H1 (cell line): ENCODE data around the gene UBE2D4. TPM values are rescaled to one million over a fixed set of nuclear protein-coding genes. Genes with fewer than 3 reads are reported as not detected.

Source experiments
- CTCF ChIA-PET: fragments of 300-600 bp; sonication (Branson Sonifier 250); formaldehyde crosslinking; loops from one replicate; lab custom pipeline; 2021; ENCODE audit not compliant: partially characterized antibody; lab: Charles Lee
- POLR2A ChIA-PET: fragments of 300-600 bp; sonication (Branson Sonifier 250); formaldehyde crosslinking; loops from one replicate; lab custom pipeline; 2021; ENCODE audit warnings: inconsistent platforms; ENCODE audit not compliant: partially characterized antibody; lab: Charles Lee
- DNase-seq, 2 experiments: peaks; one replicate each; pipeline versions ENCODE4 v3.0.0 to v3.0.0-alpha.2; 2010 to 2022; ENCODE audit warnings: low spot score in 2 of 2, low read depth in 1 of 2, mixed read lengths in 1 of 2
- FAIRE-seq: peaks from 2 replicates; lab custom pipeline; 2011; peaks lifted over from hg19 to GRCh38; lab: Jason Lieb, UNC
- H2AFZ ChIP-seq: 2 replicates; pipeline ENCODE4 v1.8.1; 2012; ENCODE audit warnings: low read length, inconsistent platforms
- H2AK5ac ChIP-seq: 2 replicates; pipeline ENCODE4 v1.6.1; 2013; ENCODE audit warnings: low read depth, low read length
- H2BK120ac ChIP-seq: replicated peaks from 2 replicates; pipeline ENCODE3; 2013; ENCODE audit warnings: low read depth, low read length, inconsistent platforms
- H2BK12ac ChIP-seq: 2 replicates; pipeline ENCODE4 v1.6.1; 2013; ENCODE audit warnings: low read depth, low read length
- H2BK15ac ChIP-seq: 2 replicates; pipeline ENCODE4 v1.6.1; 2013; ENCODE audit warnings: low read length
- H2BK20ac ChIP-seq: 2 replicates; pipeline ENCODE4 v1.6.1; 2013; ENCODE audit warnings: low read length
- H2BK5ac ChIP-seq: 2 replicates; pipeline ENCODE4 v1.6.1; 2013; ENCODE audit warnings: low read depth, low read length
- H3K14ac ChIP-seq: 2 replicates; pipeline ENCODE4 v1.6.1; 2013; ENCODE audit warnings: inconsistent platforms; ENCODE audit not compliant: insufficient read length
- H3K18ac ChIP-seq: 2 replicates; pipeline ENCODE4 v1.6.1; 2013; ENCODE audit warnings: low read length; ENCODE audit errors: extremely low read depth
- H3K23ac ChIP-seq: 2 replicates; pipeline ENCODE4 v1.6.1; 2013; ENCODE audit warnings: inconsistent platforms; ENCODE audit not compliant: insufficient read length
- H3K23me2 ChIP-seq: 2 replicates; pipeline ENCODE4 v1.6.1; 2013; ENCODE audit warnings: low read depth, low read length
- H3K27ac ChIP-seq: 2 replicates; pipeline ENCODE4 v1.6.1; 2011; ENCODE audit warnings: low read depth, low read length, inconsistent platforms
- H3K27me3 ChIP-seq, 4 experiments: replicated peaks in 1 of 4; 1 replicate in 1 of 4; 2 replicates in 3 of 4; pipeline versions ENCODE4 v1.6.1 to v1.8.1; 2011 to 2013; ENCODE audit warnings: low read length in 3 of 4, mild to moderate bottlenecking in 3 of 4, inconsistent platforms in 2 of 4, mixed read lengths in 2 of 4, moderate library complexity in 1 of 4; ENCODE audit not compliant: control insufficient read depth in 3 of 4, insufficient read depth in 3 of 4; ENCODE audit errors: extremely low read depth in 1 of 4
- H3K36me3 ChIP-seq, 4 experiments: 2 replicates each; pipeline versions ENCODE4 v1.6.1 to v1.8.1; 2011 to 2013; ENCODE audit warnings: mild to moderate bottlenecking in 4 of 4, low read length in 3 of 4, moderate library complexity in 2 of 4, control low read depth in 1 of 4, inconsistent platforms in 1 of 4; ENCODE audit not compliant: insufficient read depth in 4 of 4, control insufficient read depth in 2 of 4
- H3K4ac ChIP-seq: replicated peaks from 2 replicates; pipeline ENCODE3; 2013; ENCODE audit warnings: low read length, low read depth, mixed read lengths, inconsistent platforms; ENCODE audit not compliant: insufficient read length
- H3K4me1 ChIP-seq, 4 experiments: replicated peaks in 1 of 4; 1 replicate in 1 of 4; 2 replicates in 3 of 4; pipeline versions ENCODE4 v1.6.1 to v1.8.1; 2011 to 2013; ENCODE audit warnings: low read length in 3 of 4, inconsistent platforms in 2 of 4, mixed read lengths in 1 of 4; ENCODE audit not compliant: insufficient read depth in 4 of 4, control insufficient read depth in 3 of 4
- H3K4me2 ChIP-seq, 2 experiments: 2 replicates each; pipeline versions ENCODE4 v1.6.1 to v1.8.1; 2011 to 2013; ENCODE audit warnings: low read depth in 2 of 2, low read length in 2 of 2, control low read depth in 1 of 2, inconsistent platforms in 1 of 2, mild to moderate bottlenecking in 1 of 2; ENCODE audit not compliant: insufficient read depth in 1 of 2
- H3K4me3 ChIP-seq, 4 experiments: fragments of 200-600, 300-600 bp in 1 of 4; sonication (generic), shearing (Covaris generic), sonication (Bioruptor Twin) in 1 of 4; 2 replicates each; pipeline versions ENCODE4 v1.5.1 to v1.8.1; 2011 to 2016; ENCODE audit warnings: low read length in 4 of 4, low read depth in 3 of 4, control low read depth in 2 of 4, inconsistent platforms in 2 of 4, mild to moderate bottlenecking in 2 of 4, mixed read lengths in 1 of 4, moderate library complexity in 1 of 4; ENCODE audit not compliant: insufficient read depth in 2 of 4; ENCODE audit errors: extremely low read depth in 1 of 4
- H3K56ac ChIP-seq: replicated peaks from 2 replicates; pipeline ENCODE3; 2013; ENCODE audit warnings: low read depth, mild to moderate bottlenecking, mixed read lengths, low read length, inconsistent platforms; ENCODE audit not compliant: insufficient read length
- H3K79me1 ChIP-seq: 2 replicates; pipeline ENCODE4 v1.6.1; 2013; ENCODE audit warnings: low read depth, low read length, control low read depth
- H3K79me2 ChIP-seq, 2 experiments: 2 replicates each; pipeline versions ENCODE4 v1.6.1 to v1.8.1; 2012 to 2013; ENCODE audit warnings: low read length in 2 of 2, mild to moderate bottlenecking in 2 of 2, inconsistent platforms in 1 of 2; ENCODE audit not compliant: insufficient read depth in 2 of 2, control insufficient read depth in 1 of 2
- H3K9ac ChIP-seq, 4 experiments: replicated peaks in 1 of 4; 1 replicate in 1 of 4; 2 replicates in 3 of 4; pipeline versions ENCODE4 v1.6.1 to v1.8.1; 2011 to 2013; ENCODE audit warnings: low read depth in 3 of 4, low read length in 3 of 4, control low read depth in 2 of 4, mild to moderate bottlenecking in 2 of 4, moderate library complexity in 2 of 4, inconsistent platforms in 1 of 4; ENCODE audit errors: extremely low read depth in 1 of 4
- H3K9me3 ChIP-seq, 2 experiments: 2 replicates each; pipeline versions ENCODE4 v1.6.1 to v1.8.1; 2012 to 2013; ENCODE audit warnings: mild to moderate bottlenecking in 2 of 2, moderate library complexity in 2 of 2, control low read depth in 1 of 2, inconsistent platforms in 1 of 2, low read depth in 1 of 2, low read length in 1 of 2, mixed read lengths in 1 of 2; ENCODE audit not compliant: insufficient read depth in 2 of 2
- H4K20me1 ChIP-seq, 2 experiments: replicated peaks in 1 of 2; 2 replicates each; pipeline versions ENCODE3 to v1.8.1; 2011 to 2013; ENCODE audit warnings: inconsistent platforms in 2 of 2, low read length in 2 of 2, mild to moderate bottlenecking in 1 of 2; ENCODE audit not compliant: insufficient read depth in 2 of 2, control insufficient read depth in 1 of 2
- H4K5ac ChIP-seq: 2 replicates; pipeline ENCODE4 v1.6.1; 2013; ENCODE audit warnings: low read length, low read depth, mixed read lengths, inconsistent platforms; ENCODE audit not compliant: insufficient read length
- H4K8ac ChIP-seq: 2 replicates; pipeline ENCODE4 v1.8.0; 2013; ENCODE audit warnings: mild to moderate bottlenecking, moderate library complexity, low read length, inconsistent platforms; ENCODE audit not compliant: insufficient read depth; ENCODE audit errors: extremely low read depth
- H4K91ac ChIP-seq: replicated peaks from 2 replicates; pipeline ENCODE3; 2013; ENCODE audit warnings: low read length, mixed read lengths, inconsistent platforms; ENCODE audit not compliant: insufficient read length
- CHD2 ChIP-seq: IDR thresholded peaks from 2 replicates; pipeline ENCODE4 v1.6.1; 2012; ENCODE audit warnings: low read length, improper control_type of control experiment
- FOSL1 ChIP-seq: IDR thresholded peaks from 2 replicates; pipeline ENCODE4 v1.6.1; 2011; ENCODE audit warnings: mild to moderate bottlenecking, low read depth, low read length, moderate library complexity; ENCODE audit not compliant: insufficient read depth
- HDAC2 ChIP-seq, 2 experiments: fragments of 300-600 bp in 1 of 2; sonication (generic) in 1 of 2; IDR thresholded peaks; 2 replicates each; pipeline ENCODE4 v1.6.1; 2011 to 2012; ENCODE audit warnings: low read depth in 2 of 2, low read length in 2 of 2, mild to moderate bottlenecking in 2 of 2, moderate library complexity in 2 of 2, borderline replicate concordance in 1 of 2, inconsistent platforms in 1 of 2
- KDM1A ChIP-seq: fragments of 200-600, 300-600 bp; sonication (generic); IDR thresholded peaks from 2 replicates; pipeline ENCODE4 v1.7.1; 2016; ENCODE audit warnings: mild to moderate bottlenecking, low read length, borderline replicate concordance
- RAD21 ChIP-seq, 2 experiments: IDR thresholded peaks in 1 of 2; conservative IDR thresholded peaks in 1 of 2; 2 replicates each; pipeline ENCODE4 v1.6.1; 2011; ENCODE audit warnings: low read depth in 2 of 2, low read length in 2 of 2, improper control_type of control experiment in 1 of 2, inconsistent platforms in 1 of 2, mild to moderate bottlenecking in 1 of 2, moderate library complexity in 1 of 2
- RXRA ChIP-seq: IDR thresholded peaks from 2 replicates; pipeline ENCODE4 v1.6.1; 2011; ENCODE audit warnings: low read depth, mild to moderate bottlenecking, low read length, moderate library complexity; ENCODE audit not compliant: insufficient read depth
- SP1 ChIP-seq: IDR thresholded peaks from 2 replicates; pipeline ENCODE4 v1.6.1; 2011; ENCODE audit warnings: low read depth, low read length
- SUZ12 ChIP-seq: fragments of 200-600 bp; sonication (generic); IDR thresholded peaks from 2 replicates; pipeline ENCODE4 v1.6.1; 2012; ENCODE audit warnings: mild to moderate bottlenecking, inconsistent platforms, low read length, moderate library complexity, mixed read lengths
- TAF1 ChIP-seq: IDR thresholded peaks from 2 replicates; pipeline ENCODE4 v1.6.1; 2011; ENCODE audit warnings: mild to moderate bottlenecking, low read depth, low read length
- YY1 ChIP-seq: IDR thresholded peaks from 2 replicates; pipeline ENCODE4 v1.6.1; 2011; ENCODE audit warnings: low read depth, mild to moderate bottlenecking, low read length
- WGBS, 2 experiments: shearing (Covaris generic) in 1 of 2; methylation state at CpG; one replicate each; pipeline versions ENCODE4 v1.1.6 to v1.1.7; 2013 to 2015; ENCODE audit warnings: low lambda C conversion rate in 2 of 2, mixed read lengths in 2 of 2, inconsistent platforms in 1 of 2, low coverage in 1 of 2, missing lambda C conversion rate in 1 of 2; ENCODE audit not compliant: insufficient replicate concordance in 2 of 2, insufficient coverage in 1 of 2, insufficient read length in 1 of 2; ENCODE audit errors: extremely low coverage in 1 of 2, missing lambda C conversion rate in 1 of 2; 5-methylcytosine and 5-hydroxymethylcytosine counted together
- polyA plus RNA-seq, 7 experiments: library from polyadenylated mRNA; depleted of rRNA in 3 of 7; stranded (reverse) in 5 of 7; unstranded in 2 of 7; fragments of >200 nt in 5 of 7; fragments of 200-250 nt in 2 of 7; gene quantifications; 1 replicate in 5 of 7; 2 replicates in 1 of 7; 4 replicates in 1 of 7; pipeline versions ENCODE4 v1.2.1 to v1.2.3, GENCODE V29; 2011 to 2013; ENCODE audit warnings: missing spikeins in 2 of 7, mixed read lengths in 2 of 7
- total RNA-seq: library from RNA; stranded (reverse); fragmentation: NEBNext Ultra II Directional; extraction: Animal tissue kit (Norgen Biotek cat#: 25700); gene quantifications from 2 replicates; pipeline ENCODE4 v1.2.1, GENCODE V29; 2021
- TF ChIP-seq, protein P1 (sequence below), 3 experiments: IDR thresholded peaks; 1 replicate in 2 of 3; 2 replicates in 1 of 3; pipeline versions ENCODE4 v1.5.1 to v1.6.1; 2011; ENCODE audit warnings: low read length in 3 of 3, mild to moderate bottlenecking in 3 of 3, inconsistent platforms in 2 of 3, low read depth in 1 of 3, moderate library complexity in 1 of 3; ENCODE audit not compliant: insufficient read depth in 1 of 3; ENCODE audit errors: control extremely low read depth in 1 of 3

The UBE2D4 gene
- total and polyA plus RNA-seq, 2 of the 8 experiments (the other 6 are each of a cell fraction or from before 2014, with no cell fraction given) = 3.4 to 9.4 TPM

DNA sequence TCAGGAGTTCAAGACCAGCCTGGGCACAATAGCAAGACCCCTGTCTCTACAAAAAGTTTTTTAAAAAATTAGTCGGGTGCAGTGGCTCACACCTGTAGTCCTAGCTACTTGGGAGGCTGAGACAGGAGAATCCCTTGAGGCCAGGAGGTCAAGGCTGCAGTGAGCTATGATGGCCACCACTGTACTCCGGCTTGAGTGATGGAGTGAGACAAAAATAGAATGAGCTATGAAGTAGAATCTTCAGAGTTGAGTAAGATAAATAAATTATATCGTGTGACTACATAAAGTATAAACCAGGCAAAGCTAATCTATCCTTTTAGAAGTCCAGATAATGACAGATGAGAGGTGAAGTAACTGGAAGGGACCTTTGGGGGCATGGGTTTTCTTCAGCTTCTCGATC lies 41.6 kb upstream of the UBE2D4 start:
- H2BK5ac ChIP-seq = no peak overlapping the region
- no peak overlapping the region for H3K14ac ChIP-seq
- no peaks in the 10 kb centered on the region for H3K9me3 ChIP-seq
- H2BK20ac ChIP-seq = no peak overlapping the region
- H3K18ac ChIP-seq = no peak overlapping the region
- H3K23me2 ChIP-seq = no peaks in the 10 kb centered on the region
- H4K91ac ChIP-seq = no peak overlapping the region
- H3K27me3 ChIP-seq = no peaks in the 10 kb centered on the region
- H3K9ac ChIP-seq = no peak overlapping the region
- ChIA-PET POLR2A (interaction anchor here (0.6 to 0.7 kb wide), 2 partner anchors 9 to 116 kb away, joined by 3 read pairs; no protein-coding TSS in a partner anchor), CTCF (interaction anchor here (0.7 kb wide), 1 partner anchor 1080 kb away, joined by 3 read pairs; no protein-coding TSS in a partner anchor)
- no peak overlapping the region for H2BK120ac ChIP-seq
- H4K20me1 ChIP-seq = peaks cover 0 to 3% of the 10 kb centered on the region in 2 experiments
- no peaks in the 10 kb centered on the region for H3K36me3 ChIP-seq
- no peak overlapping the region for H3K4me3 ChIP-seq
- FAIRE-seq (no peak), DNase-seq (no peak)
- H3K79me1 ChIP-seq = no peaks in the 10 kb centered on the region
- no peak overlapping the region for H3K4ac ChIP-seq
- H3K56ac ChIP-seq = no peak overlapping the region
- H3K27ac ChIP-seq = no peak overlapping the region
- no peak overlapping the region for H2AK5ac ChIP-seq
- no peak overlapping the region for H2BK12ac ChIP-seq
- no peaks in the 10 kb centered on the region for H3K79me2 ChIP-seq
- H3K4me1 ChIP-seq = peaks cover 1 to 4% (median 2%) of the 10 kb centered on the region in 4 experiments; a peak in 3 of 7 replicates
- no peak overlapping the region for H2BK15ac ChIP-seq
- H2AFZ ChIP-seq = no peak overlapping the region
- H4K8ac ChIP-seq = no peak overlapping the region
- H3K4me2 ChIP-seq = no peak overlapping the region
- 97% methylated on average over 4 of the region's 4 CpGs; no CpG with 5 or more reads in 1 of the 2 experiments for WGBS, 2 experiments
- H4K5ac ChIP-seq = no peak overlapping the region
- no peak overlapping the region for H3K23ac ChIP-seq
- TF ChIP-seq, protein P1, sequence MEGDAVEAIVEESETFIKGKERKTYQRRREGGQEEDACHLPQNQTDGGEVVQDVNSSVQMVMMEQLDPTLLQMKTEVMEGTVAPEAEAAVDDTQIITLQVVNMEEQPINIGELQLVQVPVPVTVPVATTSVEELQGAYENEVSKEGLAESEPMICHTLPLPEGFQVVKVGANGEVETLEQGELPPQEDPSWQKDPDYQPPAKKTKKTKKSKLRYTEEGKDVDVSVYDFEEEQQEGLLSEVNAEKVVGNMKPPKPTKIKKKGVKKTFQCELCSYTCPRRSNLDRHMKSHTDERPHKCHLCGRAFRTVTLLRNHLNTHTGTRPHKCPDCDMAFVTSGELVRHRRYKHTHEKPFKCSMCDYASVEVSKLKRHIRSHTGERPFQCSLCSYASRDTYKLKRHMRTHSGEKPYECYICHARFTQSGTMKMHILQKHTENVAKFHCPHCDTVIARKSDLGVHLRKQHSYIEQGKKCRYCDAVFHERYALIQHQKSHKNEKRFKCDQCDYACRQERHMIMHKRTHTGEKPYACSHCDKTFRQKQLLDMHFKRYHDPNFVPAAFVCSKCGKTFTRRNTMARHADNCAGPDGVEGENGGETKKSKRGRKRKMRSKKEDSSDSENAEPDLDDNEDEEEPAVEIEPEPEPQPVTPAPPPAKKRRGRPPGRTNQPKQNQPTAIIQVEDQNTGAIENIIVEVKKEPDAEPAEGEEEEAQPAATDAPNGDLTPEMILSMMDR (IDR thresholded peaks at IDR 0.05; ENCODE audit: control extremely low read depth in 1 of 3, insufficient read depth in 1 of 3, low read depth in 1 of 3, low read length in 3 of 3) = no peak
- TF ChIP-seq FOSL1 (no peak), HDAC2 (IDR thresholded peaks at IDR 0.05; ENCODE audit: borderline replicate concordance in 1 of 2, low read depth in 2 of 2, low read length in 2 of 2) (no peak), YY1 (no peak), TAF1 (no peak), KDM1A (no peak), RAD21 (IDR thresholded peaks at IDR 0.05 in 1 of 2, conservative IDR thresholded peaks at IDR 0.05 in 1 of 2; ENCODE audit: low read depth in 2 of 2, low read length in 2 of 2) (no peak), CHD2 (no peak), SP1 (no peak), RXRA (no peak), SUZ12 (no peak)
